Activated CD4-positive, alpha-beta T cell treated with anti-CD3 and anti-CD28 coated beads, Interleukin-2, amount 10 ng/mL, durations not matched to agents 7 days and 5 days (primary cell): ENCODE data around the gene KAZN. TPM values are rescaled to one million over a fixed set of nuclear protein-coding genes. Genes with fewer than 3 reads are reported as not detected.

ENCODE experiments used
- CTCF ChIA-PET: fragments of 350-600 bp; sonication (Branson Sonifier 250); formaldehyde crosslinking; loops from one replicate; lab custom pipeline; 2021; ENCODE audit warnings: antibody characterized with exemption; lab: Charles Lee
- POLR2A ChIA-PET: fragments of 350-600 bp; sonication (Branson Sonifier 250); formaldehyde crosslinking; loops from one replicate; lab custom pipeline; 2021; ENCODE audit warnings: antibody characterized with exemption; lab: Charles Lee
- DNase-seq: peaks from one replicate; pipeline ENCODE4 v3.0.0-alpha.2; 2020
- H3K27ac Mint-ChIP-seq: one replicate; pipeline ENCODE4 v1.8.0; 2021; ENCODE audit warnings: mild to moderate bottlenecking, moderate library complexity, mixed read lengths
- H3K27me3 Mint-ChIP-seq: one replicate; pipeline ENCODE4 v1.8.0; 2021; ENCODE audit warnings: mixed read lengths
- H3K36me3 Mint-ChIP-seq: one replicate; pipeline ENCODE4 v1.8.0; 2021; ENCODE audit warnings: low read depth, mixed read lengths
- H3K4me1 Mint-ChIP-seq: one replicate; pipeline ENCODE4 v1.8.0; 2021; ENCODE audit warnings: mixed read lengths
- H3K4me3 Mint-ChIP-seq: one replicate; pipeline ENCODE4 v1.8.0; 2021; ENCODE audit warnings: mild to moderate bottlenecking, moderate library complexity, mixed read lengths
- H3K9me3 Mint-ChIP-seq: one replicate; pipeline ENCODE4 v1.8.0; 2021; ENCODE audit warnings: mixed read lengths
- total RNA-seq, 2 experiments: library from RNA; stranded (reverse); gene quantifications; one replicate each; pipeline ENCODE4 v1.2.3, GENCODE V29; 2021

Gene KAZN
- total RNA-seq, 2 experiments from 2014 or later, result 0.21 to 0.22 TPM

DNA sequence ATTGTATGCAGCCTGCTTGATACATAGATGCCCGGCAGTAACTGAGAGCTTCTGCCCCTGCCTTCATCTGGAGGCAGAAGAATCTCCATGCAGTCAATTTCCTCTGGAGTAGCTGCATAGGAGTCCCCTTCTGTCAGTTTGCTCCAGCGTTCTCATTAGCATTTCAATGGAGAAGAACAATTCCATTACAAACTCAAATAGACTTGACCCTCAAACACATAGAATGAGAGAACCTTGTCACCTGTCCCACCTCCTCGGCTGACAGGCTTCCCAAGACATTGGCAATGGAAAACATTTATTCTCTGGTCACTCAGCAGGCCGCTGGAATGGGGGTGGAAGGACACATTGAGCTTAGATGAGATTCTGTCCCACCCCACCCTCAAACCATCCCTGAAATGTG is 509.4 kb downstream of the KAZN start:
- Mint-ChIP-seq H3K27me3 (peaks cover 14% of the 10 kb centered on the region), H3K4me1 (peaks cover 13% of the 10 kb centered on the region), H3K9me3 (peaks cover 2% of the 10 kb centered on the region), H3K27ac (no peak overlapping the region), H3K4me3 (no peak overlapping the region), H3K36me3 (no peaks in the 10 kb centered on the region)
- CTCF ChIA-PET, result interaction anchor here (1.0 to 1.4 kb wide), 2 partner anchors 15 to 21 kb away, joined by 3 read pairs; no protein-coding TSS in a partner anchor
- DNase-seq, result no peak
- POLR2A ChIA-PET, result no interaction called here

DNA sequence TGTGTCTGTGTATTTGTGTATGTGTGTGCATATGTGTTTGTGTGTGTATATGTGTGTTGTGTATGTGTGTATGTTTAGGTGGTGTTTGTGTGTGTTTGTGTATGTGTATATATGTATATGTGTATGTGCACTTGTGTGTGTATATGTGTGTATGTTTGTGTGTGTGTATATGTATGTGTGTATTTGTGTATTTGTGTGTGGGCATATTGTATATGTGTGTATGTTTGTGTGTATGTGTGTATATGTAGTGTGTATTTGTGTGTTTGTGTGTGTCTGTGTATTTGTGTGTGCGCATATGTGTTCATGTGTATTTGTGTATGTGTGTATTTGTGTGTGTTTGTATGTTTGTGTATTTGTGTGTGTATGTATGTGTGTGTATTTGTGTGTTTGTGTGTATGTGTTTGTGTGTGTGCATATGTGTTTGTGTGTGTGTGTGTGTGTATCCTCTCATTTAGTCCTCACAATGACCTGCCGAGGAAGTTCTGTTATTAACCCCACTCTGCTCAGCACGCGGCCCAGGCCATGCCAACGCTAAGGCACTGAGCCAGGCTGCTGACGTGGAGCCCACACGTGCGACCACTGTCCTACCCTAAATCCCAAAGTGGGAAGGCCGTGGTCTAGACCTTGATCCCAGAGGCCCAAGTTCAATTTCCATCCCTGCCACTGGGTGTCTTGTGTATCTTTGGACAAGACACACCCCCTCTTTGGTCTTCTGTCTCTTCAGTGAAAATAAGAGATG is 511.8 kb downstream of the KAZN start:
- Mint-ChIP-seq H3K9me3 (no peaks in the 10 kb centered on the region), H3K27me3 (peaks cover 6% of the 10 kb centered on the region), H3K4me1 (peaks cover 16% of the 10 kb centered on the region), H3K36me3 (no peaks in the 10 kb centered on the region), H3K27ac (no peak overlapping the region), H3K4me3 (no peak overlapping the region)
- DNase-seq, result no peak
- ChIA-PET POLR2A (interaction anchor here (0.6 kb wide), 1 partner anchor 79 kb away, joined by 4 read pairs; no protein-coding TSS in a partner anchor), CTCF (no interaction called here)

DNA sequence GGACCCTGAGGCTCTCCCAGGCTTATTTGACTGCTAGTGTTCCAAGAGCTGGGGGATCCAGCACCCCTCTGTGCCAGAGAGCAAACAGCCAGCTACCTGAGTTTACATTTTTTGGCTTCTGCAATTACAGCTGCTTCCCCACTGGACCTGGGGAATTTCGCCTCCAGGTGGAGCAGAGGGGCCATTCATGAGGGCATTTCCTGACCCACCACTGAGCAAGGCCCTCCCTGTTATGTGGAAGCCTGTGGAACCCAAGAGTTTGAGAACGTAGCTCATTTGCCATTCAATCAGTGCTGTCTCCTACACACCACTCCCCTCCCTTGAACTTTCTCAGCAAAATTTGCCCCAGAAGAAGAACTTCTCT is 512.4 kb downstream of the KAZN start:
- POLR2A ChIA-PET, result interaction anchor here (0.6 kb wide), 1 partner anchor 78 kb away, joined by 4 read pairs; no protein-coding TSS in a partner anchor
- H3K36me3 Mint-ChIP-seq, result no peaks in the 10 kb centered on the region
- H3K9me3 Mint-ChIP-seq, result no peaks in the 10 kb centered on the region
- no peak overlapping the region for H3K4me3 Mint-ChIP-seq
- CTCF ChIA-PET, result no interaction called here
- peaks cover 16% of the 10 kb centered on the region for H3K4me1 Mint-ChIP-seq
- no peak for DNase-seq
- peaks cover 6% of the 10 kb centered on the region for H3K27me3 Mint-ChIP-seq
- H3K27ac Mint-ChIP-seq, result no peak overlapping the region

DNA sequence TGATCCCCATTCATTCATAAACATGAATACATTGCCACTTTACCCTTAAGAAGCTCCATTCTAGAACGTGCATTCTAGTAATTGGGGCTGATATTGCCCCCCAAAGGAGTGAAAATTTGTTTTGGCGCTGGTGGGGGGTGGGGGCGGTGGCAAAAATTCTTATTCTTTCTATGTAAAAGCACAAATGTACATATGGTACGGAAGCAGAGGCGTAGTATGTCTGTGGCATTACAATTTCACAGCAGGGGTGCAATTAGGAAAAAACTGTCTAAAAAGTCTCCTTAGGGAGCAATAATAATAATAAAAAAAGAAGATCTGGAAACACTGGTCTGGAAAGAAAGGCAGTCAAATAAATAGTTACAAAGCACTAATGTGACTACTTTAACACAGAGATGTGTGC is 514.7 kb downstream of the KAZN start:
- Mint-ChIP-seq H3K4me3 (no peak overlapping the region), H3K4me1 (peaks cover 16% of the 10 kb centered on the region), H3K27me3 (peaks cover 6% of the 10 kb centered on the region), H3K36me3 (no peaks in the 10 kb centered on the region), H3K27ac (no peak overlapping the region), H3K9me3 (no peaks in the 10 kb centered on the region)
- CTCF ChIA-PET, result interaction anchor here (0.6 to 1.3 kb wide), 2 partner anchors 39 to 434 kb away, joined by 3 read pairs; no protein-coding TSS in a partner anchor
- POLR2A ChIA-PET, result no interaction called here
- DNase-seq, result no peak

DNA sequence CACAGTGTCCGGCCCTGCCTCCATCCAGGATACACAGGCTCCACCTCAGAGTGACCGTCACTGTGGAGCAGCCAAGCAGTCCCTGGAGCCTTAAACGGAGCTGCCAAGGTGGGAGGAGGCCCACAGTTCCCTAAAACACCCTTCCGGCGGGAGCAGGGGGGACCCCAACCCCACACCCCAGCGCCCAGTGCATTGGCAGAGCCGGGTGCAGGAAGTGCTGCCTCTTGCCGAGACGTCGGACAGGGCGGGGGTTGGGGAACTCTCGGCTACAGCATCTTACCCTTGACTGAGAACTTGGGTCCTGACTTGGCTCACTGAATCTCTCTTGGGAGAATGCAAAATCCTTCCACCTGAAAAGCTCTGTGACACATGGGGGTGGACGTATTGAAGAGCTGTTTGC is 516.4 kb downstream of the KAZN start:
- CTCF ChIA-PET, result no interaction called here
- DNase-seq, result no peak
- POLR2A ChIA-PET, result no interaction called here
- Mint-ChIP-seq H3K4me1 (peaks cover 16% of the 10 kb centered on the region), H3K9me3 (no peaks in the 10 kb centered on the region), H3K4me3 (no peak overlapping the region), H3K36me3 (no peaks in the 10 kb centered on the region), H3K27me3 (no peaks in the 10 kb centered on the region), H3K27ac (no peak overlapping the region)

DNA sequence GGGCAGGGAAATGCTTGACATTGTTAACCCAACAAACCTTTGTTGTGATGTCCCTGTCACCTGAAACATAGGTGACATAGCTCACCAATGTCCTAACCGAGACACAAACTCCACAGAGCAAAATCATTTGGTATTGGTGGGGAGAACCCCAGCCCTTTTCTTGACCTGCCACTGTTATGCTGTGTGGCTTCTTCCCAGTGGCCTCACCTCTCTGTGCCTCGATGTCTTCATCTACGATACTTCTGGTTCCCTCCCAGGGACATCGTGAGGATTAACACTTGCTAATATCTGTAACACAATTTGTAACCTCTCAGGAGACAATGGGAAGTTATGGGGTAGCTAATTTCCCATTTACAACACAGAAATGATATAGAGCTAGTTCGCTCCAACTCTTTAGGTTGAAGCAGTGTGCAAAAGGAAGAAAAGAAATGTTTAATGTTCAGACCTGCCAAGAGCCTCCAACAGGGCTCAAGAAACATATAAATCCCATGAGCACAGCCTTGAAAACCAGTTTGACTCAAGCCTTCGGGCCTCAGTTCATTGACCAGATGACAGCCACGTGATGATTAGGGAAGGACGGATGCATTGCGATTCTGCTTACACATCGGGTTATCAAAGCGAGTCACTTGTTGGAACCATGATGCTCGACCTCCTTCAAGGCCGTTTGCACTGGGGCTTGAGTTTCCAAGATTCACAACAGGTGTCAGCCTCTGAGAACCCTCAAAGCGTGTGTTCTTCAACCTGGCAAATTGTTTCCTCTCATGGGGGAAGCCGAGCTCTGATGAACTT is 517.3 kb downstream of the KAZN start:
- H3K27ac Mint-ChIP-seq, result no peak overlapping the region
- no peaks in the 10 kb centered on the region for H3K27me3 Mint-ChIP-seq
- POLR2A ChIA-PET, result no interaction called here
- no peaks in the 10 kb centered on the region for H3K9me3 Mint-ChIP-seq
- DNase-seq, result no peak
- H3K4me1 Mint-ChIP-seq, result peaks cover 16% of the 10 kb centered on the region
- no peak overlapping the region for H3K4me3 Mint-ChIP-seq
- CTCF ChIA-PET, result interaction anchor here (1.4 to 1.5 kb wide), 3 partner anchors 13 to 41 kb away, joined by 3 to 7 read pairs (median 4); no protein-coding TSS in a partner anchor
- H3K36me3 Mint-ChIP-seq, result no peaks in the 10 kb centered on the region

DNA sequence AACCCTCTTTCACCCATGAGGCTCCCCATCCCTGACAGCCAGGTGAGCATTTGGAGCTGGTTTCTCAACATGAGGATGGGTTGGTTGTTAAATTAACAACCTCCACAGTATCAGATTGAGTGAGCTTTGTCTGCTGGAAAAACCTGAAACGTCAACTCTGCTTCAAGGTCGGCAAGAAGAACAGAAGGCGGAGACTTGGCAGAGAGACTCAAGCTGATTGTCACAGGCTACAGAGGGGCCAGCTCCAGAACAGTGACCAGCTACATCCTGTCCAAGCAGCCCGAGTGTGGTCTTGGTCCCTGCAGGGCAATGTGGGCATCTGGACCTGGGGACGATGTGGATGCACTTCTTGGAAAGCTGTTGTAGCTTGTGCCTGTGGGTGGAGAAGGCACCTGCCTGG is 518.5 kb downstream of the KAZN start:
- Mint-ChIP-seq H3K9me3 (no peaks in the 10 kb centered on the region), H3K27me3 (no peaks in the 10 kb centered on the region), H3K27ac (no peak overlapping the region), H3K36me3 (no peaks in the 10 kb centered on the region), H3K4me3 (no peak overlapping the region), H3K4me1 (peaks cover 13% of the 10 kb centered on the region)
- DNase-seq, result no peak
- POLR2A ChIA-PET, result no interaction called here
- CTCF ChIA-PET, result interaction anchor here (0.7 to 1.5 kb wide), 4 partner anchors 12 to 156 kb away, joined by 3 to 7 read pairs (median 4); no protein-coding TSS in a partner anchor

DNA sequence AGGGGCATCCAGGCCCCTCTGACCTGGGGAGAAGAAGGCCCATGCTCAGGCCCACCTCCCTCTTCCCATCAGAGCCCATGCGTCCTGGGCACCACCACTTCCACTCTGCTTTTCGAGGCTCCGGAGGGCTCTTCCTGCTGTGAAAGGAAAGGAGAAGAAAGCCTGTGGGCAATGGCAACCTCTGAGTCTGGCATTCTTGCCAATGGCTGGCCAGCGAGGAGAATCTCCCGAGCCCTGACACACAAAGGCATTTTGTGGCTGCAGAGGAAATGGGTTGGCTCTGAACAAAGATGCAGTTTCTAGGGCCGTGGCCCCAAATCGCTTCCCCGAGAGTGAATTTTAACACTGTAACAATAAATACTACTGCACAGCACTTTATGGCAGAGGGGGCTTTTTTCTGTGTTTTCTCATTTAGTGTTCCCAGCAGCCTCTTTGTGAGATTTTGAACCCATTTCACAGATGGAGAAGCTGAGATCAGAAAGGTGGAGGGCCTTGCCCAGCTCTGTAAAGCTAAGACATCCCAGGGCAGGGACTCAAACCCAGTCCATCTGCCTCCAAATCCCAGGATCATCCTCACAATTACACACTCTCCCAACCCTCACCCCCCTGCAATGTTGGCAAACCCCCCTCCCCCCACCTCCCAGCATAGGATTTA is 519.3 kb downstream of the KAZN start:
- ChIA-PET POLR2A (no interaction called here), CTCF (interaction anchor here (1.2 to 1.5 kb wide), 2 partner anchors 19 to 155 kb away, joined by 4 to 7 read pairs; no protein-coding TSS in a partner anchor)
- DNase-seq, result no peak
- Mint-ChIP-seq H3K36me3 (no peaks in the 10 kb centered on the region), H3K27me3 (no peaks in the 10 kb centered on the region), H3K9me3 (no peaks in the 10 kb centered on the region), H3K4me1 (peaks cover 5% of the 10 kb centered on the region), H3K4me3 (no peak overlapping the region), H3K27ac (no peak overlapping the region)

DNA sequence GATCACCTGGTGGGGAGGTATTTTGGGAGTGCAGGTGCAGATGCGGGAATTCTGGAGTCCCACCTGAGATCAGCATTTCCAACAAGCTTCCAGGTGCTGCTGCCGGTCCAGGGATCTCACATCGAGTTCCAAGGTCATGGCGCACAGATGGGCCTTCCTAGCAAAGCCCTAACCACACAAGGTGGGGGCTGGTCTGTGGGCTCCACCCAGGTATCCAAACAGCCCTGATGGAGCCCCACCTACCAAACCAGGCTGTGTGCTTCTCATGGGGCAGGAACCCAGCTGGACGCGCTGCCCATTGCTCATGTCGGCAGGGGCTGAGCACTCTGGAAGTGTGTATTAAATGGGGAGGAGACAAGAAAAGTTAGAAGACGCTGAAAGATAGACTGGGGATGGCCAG is 520.1 kb downstream of the KAZN start:
- ChIA-PET POLR2A (no interaction called here), CTCF (interaction anchor here (0.6 to 0.9 kb wide), 2 partner anchors 10 to 1512 kb away, joined by 4 to 5 read pairs; no protein-coding TSS in a partner anchor)
- Mint-ChIP-seq H3K4me3 (no peak overlapping the region), H3K4me1 (no peaks in the 10 kb centered on the region), H3K9me3 (no peaks in the 10 kb centered on the region), H3K27ac (no peak overlapping the region), H3K27me3 (no peaks in the 10 kb centered on the region), H3K36me3 (no peaks in the 10 kb centered on the region)
- DNase-seq, result no peak

DNA sequence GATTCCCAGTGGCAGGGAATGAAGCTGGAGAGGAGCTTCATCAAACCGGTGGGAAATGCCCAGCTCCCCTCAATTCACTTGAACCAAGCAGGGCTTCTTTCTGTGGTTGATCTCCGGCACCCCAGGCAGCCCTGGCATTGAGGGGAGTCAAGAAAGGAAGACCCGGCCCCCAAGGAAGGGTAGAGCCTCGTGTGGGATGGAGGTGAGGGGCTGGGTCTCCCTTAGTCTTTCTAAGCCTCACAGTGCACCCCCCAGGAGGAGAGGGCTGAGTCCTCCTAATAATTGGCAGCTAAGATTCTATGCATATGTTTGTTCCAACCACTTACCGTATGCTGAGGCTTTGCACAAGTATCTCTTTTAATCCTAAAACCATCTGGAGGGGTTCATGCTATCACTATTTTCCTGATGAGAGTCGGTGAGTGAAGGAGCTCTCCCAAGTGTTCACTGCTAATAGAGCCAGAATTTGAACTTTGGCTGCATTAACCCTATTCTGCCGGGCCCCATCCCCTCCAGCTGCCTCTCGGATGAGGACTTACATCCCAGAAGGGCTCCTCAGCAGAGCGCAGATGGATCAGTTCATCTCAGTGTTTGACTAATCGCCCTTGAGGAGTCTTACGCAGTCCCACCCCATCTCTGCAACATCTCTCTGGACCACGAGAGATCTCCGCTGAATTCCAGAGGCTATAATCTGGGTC is 521.9 kb downstream of the KAZN start:
- no peak for DNase-seq
- CTCF ChIA-PET, result no interaction called here
- H3K4me3 Mint-ChIP-seq, result no peak overlapping the region
- no peaks in the 10 kb centered on the region for H3K36me3 Mint-ChIP-seq
- no peak overlapping the region for H3K27ac Mint-ChIP-seq
- no peaks in the 10 kb centered on the region for H3K4me1 Mint-ChIP-seq
- no peaks in the 10 kb centered on the region for H3K9me3 Mint-ChIP-seq
- peaks cover 2% of the 10 kb centered on the region for H3K27me3 Mint-ChIP-seq
- POLR2A ChIA-PET, result no interaction called here

DNA sequence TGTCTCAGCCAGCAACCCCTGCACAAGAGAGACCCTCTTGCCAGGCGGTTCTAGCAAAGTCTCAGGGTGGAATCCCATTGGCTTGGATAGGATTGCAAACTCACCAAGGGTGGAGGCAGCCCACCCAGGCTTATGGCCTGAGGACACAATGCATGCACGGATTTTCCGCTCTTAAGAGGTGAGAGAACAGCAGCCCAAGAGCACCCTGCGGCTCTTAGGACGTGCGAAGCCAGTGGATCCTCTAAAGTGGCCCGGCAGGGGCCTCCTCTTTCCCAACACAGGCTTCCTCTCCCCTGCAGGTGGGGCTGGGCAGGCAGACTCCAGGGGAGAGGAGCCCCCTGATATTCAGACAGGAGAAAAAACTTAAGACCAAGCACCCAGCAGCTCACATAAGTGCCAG is 523.8 kb downstream of the KAZN start:
- H3K36me3 Mint-ChIP-seq, result no peaks in the 10 kb centered on the region
- H3K4me1 Mint-ChIP-seq, result no peaks in the 10 kb centered on the region
- no peak overlapping the region for H3K27ac Mint-ChIP-seq
- peaks cover 3% of the 10 kb centered on the region for H3K27me3 Mint-ChIP-seq
- no peak for DNase-seq
- CTCF ChIA-PET, result no interaction called here
- POLR2A ChIA-PET, result no interaction called here
- no peak overlapping the region for H3K4me3 Mint-ChIP-seq
- no peaks in the 10 kb centered on the region for H3K9me3 Mint-ChIP-seq

DNA sequence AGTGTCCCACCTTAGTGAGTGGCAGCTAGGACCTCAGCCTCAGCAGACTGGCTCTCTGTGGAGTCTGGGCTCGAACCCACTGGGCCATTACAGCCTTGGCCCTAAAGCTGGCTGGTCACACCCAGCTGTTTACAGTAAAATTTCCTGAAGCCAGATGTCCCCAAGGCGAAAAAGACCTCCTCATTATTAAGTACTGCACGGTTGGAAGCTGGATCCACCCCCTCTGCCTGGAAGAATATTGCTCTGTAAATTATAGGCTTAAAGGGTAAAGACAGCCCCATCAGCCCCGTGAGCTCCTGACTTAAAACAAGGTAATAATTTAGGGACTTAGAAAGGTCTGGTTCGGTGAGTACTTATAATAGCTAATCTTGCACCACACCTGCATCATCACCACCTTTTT is 524.8 kb downstream of the KAZN start:
- DNase-seq, result no peak
- Mint-ChIP-seq H3K27me3 (peaks cover 3% of the 10 kb centered on the region), H3K27ac (no peak overlapping the region), H3K4me1 (no peaks in the 10 kb centered on the region), H3K4me3 (no peak overlapping the region), H3K9me3 (no peaks in the 10 kb centered on the region), H3K36me3 (no peaks in the 10 kb centered on the region)
- CTCF ChIA-PET, result interaction anchor here (0.6 to 0.7 kb wide), 2 partner anchors 15 to 97 kb away, joined by 3 to 4 read pairs; no protein-coding TSS in a partner anchor
- POLR2A ChIA-PET, result no interaction called here
